ENCODE data around the gene TMED4.
"Not testable (repeated sequence)": the region's sequence is repeated elsewhere in the genome, so short reads cannot be mapped to it uniquely, and the experiment has no call there.

Gene TMED4

DNA sequence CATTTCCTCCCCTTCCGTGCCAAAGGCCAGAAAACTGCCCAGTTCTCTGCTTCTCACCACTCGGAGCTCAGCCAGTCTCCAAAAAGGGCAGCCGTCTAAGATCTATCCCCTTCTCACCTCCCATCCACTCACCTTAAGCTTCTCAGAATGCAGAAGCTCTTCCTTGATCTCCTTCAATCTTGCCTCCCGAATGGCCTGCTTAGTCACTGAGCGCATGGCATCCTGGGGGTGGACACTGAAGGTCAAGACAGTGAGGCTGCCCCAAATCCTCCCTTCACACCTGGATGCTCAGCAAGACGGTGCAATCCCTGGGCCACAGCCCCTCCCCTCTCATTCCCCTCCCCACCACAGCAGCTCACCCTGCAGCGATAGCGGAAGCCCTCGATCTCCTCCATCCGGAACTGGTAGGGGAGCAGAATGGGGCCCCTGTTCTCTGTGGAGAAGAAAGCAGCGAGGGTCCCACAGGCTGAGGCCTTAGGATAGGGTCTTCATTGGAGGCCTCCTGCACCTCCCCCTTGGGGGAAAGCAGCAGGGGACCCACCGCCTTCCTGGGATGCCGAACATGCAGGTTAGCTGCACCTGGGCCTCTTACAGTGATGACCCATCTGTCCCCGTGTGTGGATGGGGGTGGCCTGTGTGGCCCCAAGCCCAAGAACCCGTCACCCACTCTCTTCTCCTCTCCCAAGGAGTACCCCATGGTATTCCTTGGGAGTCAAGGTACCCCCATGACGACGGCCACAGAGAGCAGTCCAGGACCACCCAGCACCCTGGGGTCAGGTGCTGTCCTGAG, 13.1 kb downstream of the TMED4 start:
- no peak for DNase-seq (ENCODE audit: low read depth)

GRCh38 chr7:44567884-44568283, 14.1 kb downstream of the TMED4 start:
- DNase-seq (ENCODE audit: low read depth) = no peak

DNA sequence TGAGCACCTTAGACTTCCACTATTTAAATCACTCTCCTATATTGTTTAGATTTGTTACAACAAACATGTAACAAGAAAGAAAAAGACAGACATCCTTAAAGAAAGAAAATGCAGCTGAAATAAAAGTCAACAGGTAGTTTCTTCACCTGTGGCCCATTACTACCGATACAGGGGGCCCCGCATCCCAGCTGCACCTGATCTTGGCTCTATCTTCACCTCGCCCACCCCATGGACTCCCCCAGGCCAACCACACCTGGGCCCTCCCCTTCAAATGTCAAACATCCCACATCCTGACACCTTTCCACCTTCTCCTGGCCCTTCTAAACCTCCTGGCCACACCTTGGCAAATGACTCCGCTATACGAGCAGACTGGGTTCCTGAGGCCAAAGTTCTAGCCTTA, 15.4 kb downstream of the TMED4 start:
- DNase-seq (ENCODE audit: low read depth) = no peak

DNA sequence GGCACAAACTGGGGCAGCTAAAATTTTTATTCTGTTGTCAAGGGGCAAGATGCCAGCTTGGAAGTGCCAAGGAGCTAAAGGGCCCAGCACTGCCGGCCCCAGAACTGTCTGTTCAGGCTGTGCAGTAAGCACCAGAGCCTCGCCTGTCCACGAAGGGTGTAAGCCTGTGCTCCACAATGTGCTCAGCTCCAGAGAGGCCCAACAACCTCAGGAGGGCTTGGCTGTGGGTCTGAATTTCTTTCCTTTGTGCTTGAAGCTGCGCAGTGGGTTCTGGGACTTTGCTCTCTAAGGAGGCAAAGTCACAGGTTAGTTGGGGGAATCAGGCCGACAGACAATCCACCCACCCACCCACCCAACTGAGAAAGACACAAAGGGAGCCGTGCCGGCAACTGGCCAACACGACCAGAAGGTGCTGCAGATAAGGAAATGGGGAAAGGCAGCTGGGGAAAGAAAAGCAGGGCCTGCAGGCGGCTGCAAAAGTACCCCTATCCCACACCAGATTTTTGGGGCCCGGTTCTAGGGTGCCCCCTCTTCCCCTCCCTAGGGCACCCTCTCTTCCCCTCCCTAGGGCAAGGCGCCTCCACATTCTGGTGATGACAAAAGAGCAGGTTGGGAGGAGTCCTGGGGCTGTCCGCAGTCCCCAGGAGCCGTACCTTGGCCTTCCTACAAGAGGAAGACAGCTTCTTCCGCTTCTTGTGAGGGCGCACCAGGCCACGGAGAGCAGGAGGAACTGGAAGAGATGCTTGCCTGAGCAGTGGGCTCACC, 16.1 kb downstream of the TMED4 start:
- no peak for DNase-seq (ENCODE audit: low read depth)

DNA sequence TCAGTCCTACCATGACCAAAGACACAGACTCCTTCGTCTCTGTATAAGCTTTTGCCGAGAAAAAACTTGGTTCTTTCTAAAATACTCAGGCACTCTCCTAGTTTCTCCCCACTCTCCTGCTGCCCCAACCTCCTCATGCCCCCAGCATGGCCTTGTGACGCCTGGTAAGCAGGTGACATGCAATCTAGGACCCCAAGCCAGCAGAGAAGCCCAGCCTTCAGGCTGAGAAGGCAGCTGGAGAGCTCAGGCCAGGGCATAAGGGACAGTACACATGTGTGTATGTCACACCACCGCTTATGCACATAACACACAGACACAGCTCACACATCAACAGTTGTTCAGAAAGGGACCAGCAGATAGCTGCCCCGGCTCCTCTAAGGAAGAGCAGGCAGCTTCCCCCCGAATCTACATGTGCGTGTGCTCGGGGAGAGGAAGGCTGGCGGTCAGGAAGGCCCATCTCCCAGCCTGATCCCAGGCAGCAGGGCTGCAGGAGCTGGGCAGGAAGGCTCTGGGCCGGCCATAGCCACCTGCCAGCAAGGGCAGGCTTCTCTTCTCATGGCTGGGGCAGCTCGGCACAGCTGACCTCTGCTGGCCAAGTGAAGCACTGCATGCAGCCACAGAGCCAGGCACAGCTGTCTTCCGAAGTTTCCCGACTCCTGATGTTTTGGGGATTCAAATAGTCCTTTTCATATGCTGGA, 16.8 kb downstream of the TMED4 start:
- DNase-seq (ENCODE audit: low read depth) = no peak

- DNase-seq (ENCODE audit: low read depth) = no peak
These were observed 17.4 kb downstream of the TMED4 start for GRCh38 chr7:44564606-44565005.

DNA sequence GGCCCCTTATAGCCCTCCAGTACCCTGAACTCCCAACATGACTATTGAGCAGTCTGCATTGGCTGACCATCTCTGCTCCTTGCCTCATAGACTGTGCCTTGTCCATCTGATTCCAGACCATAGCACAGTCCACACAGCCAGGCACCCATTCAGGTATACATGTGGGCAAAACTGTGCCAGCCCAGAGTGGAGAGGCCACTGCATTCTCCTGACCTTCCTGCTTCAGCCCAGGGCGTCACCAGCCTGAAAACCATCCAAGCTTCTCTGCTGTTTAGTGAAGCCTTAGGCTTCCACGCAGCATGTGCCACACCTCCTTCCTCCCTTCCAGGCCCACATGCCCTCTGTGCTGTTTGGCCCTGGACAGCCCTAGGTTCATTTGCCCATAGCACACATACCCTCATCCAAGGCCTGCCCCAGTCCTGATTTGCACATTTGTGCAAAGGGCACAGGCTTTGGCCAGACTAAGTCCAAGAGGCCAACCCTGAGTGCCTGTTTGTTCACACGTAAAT, 18.8 kb downstream of the TMED4 start:
- DNase-seq (ENCODE audit: low read depth) = no peak

GRCh38 chr7:44562622-44562962, 19.4 kb downstream of the TMED4 start:
- not testable (repeated sequence) for DNase-seq (ENCODE audit: low read depth)

DNA sequence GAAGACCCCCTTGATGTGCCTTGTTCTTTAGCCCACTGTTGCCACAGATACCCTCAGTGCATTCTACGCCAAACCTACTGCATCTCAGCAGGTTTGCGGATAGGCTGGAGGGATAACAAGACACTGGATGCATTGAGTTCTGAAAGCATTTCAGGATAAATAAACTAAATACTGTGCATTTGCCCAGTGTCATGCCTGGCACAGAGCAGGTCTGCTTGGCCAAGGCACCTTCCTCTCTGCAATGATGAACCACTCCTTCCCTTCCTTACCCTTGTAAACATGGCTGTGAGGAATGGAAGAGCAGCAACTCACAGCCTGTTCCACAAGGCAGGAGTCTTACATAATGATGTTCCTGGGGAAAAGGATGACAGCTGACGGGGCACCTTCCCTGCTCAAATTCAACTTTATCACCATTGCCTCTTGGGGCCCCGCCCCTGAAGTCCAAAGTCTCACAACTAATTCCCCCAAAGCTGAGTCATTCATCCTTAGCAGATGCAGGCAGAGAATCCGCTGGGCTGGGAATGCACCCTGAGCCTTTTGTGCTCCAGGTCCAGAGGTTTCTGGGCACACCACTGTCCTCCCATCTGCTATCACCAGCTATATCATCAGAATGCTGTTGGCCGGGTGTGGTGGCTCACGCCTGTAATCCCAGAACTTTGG, 19.9 kb downstream of the TMED4 start:
- no peak for DNase-seq (ENCODE audit: low read depth)

DNA sequence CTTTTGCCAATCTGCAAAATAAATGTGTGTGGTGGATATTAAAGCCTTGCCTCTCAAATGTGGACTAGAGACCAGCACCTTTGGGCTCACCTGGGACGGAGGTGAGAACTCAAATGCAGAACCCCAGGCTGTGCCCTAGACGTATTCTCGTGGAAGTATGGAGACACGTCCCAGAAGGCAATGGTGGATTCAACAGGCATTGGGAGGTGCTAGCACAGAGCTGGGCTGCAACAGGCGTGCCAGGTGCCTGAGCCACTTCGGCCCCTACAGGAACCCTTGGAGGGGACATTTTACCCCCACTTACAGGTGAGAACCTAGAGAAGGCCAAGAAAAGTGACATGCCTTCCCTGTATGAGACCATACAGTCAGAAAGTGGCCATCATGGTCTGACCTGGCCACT, 20.6 kb downstream of the TMED4 start:
- DNase-seq (ENCODE audit: low read depth) = no peak

DNA sequence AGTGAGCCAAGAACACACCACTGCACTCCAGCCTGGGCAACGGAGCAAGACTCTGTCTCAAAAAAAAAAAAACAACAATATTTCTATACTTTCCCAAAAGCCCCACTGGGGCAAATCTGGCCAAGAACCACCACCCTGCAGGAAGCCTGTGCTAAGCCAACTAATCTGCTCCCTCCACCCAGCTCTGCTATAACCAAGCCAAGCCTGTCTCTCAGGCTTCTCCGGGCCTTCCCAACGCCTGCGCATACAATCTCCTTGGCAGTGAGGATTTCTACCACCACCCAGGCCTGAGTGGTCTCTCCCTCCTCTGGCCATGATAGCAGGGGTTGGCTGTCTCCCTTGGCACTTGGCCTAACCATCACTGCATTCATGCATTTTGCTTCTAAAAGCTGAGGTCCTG, 22.5 kb downstream of the TMED4 start:
- no peak for DNase-seq (ENCODE audit: low read depth)

DNA sequence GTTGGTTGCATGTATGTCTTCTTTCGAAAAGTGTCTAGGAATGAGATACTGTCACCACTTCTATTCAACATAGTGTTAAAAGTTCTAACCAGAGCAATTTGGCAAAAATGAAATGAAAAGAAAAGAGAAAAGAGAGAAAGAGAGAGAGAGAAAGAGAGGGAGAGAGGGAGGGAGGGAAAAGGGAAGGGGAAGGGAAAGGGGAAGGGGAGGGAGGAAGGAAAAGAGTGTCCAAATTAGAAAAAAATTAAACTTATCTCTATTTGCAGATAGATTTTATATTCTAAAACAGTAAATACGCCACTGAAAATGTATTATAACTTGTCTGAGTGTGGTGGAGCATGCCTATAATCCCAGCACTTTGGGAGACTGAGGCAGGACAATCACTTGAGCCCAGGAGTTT, 24.5 kb downstream of the TMED4 start:
- no peak for DNase-seq (ENCODE audit: low read depth)

DNA sequence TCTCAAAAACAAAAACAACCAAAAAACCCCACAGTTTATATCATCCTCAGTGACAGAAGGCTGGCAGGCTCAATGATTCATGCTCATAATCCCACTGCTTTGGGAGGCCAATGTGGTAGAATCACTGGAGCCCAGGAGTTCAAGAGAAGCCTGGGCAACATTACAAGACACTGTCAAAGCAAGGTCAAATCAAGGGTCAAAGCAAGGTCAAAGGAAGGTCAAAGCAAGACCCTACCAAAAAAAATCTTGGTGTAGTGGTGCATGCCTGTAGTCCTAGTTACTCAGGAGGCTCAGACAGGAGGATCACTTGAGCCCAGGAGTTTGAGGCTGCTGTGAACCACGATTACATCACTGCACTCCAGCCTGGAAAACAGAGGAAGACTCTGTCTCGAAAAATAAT, 26.7 kb downstream of the TMED4 start:
- DNase-seq (ENCODE audit: low read depth) = no peak

- DNase-seq (ENCODE audit: low read depth) = not testable (repeated sequence)
These were observed 29.5 kb downstream of the TMED4 start for GRCh38 chr7:44552473-44553005.

GRCh38 chr7:44549457-44549856, 32.6 kb downstream of the TMED4 start:
- no peak for DNase-seq (ENCODE audit: low read depth)

DNA sequence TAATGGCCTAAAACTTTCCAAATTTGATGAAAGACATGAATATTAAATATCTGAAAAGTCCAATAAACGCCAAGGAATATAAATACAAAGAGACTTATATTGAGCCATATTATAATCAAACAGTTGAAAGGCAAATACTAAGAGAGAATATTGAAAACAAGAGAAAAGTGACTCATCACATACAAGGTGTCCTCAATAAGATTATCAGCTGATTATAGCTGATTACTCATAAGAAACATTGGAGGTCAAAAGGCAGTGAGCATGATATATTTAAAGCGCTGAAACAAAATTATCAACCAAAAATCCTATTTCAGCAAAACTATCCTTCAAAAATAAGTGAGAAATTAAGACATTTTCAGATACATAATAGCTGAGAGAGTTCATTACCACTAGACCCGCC, 33.1 kb downstream of the TMED4 start:
- no peak for DNase-seq (ENCODE audit: low read depth)

GRCh38 chr7:44547536-44548231, 34.3 kb downstream of the TMED4 start:
- DNase-seq (ENCODE audit: low read depth) = no peak

DNA sequence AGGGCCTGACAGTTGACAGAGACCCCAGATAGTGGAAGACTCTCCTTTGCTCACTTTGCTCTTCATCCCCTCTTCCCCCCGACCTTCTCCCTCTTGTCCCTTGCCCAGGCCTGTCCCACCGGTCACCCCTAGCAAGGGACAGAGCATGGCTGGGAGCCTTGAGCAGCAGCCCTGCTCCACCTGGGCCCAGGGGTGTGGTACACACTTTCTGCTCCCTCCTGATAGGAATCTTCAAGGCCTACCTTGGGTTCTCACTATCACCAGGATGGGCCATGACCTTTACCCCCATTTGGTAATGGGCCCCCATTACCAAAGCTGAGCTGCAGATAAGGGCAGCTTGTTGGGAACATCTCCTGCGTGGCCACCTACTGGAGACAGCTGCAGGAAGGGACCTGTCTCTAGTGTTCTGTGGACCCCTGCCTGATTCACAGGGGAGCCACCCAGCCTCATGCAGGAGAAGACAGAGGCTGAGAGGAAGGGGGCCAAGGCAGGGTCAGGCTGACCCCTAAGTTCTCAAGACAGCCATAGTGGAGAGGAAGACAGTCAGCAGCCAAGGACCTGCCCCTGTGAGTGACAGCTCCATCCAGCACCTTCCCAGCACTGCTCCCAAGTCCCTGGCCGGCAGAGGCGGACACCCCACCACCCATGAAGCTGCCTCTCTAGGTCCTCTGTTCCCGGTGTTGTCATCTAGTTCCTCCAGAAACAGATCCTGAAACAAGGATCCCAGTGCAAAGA, 40.0 kb downstream of the TMED4 start:
- DNase-seq (ENCODE audit: low read depth) = no peak

GRCh38 chr7:44541028-44541869, 40.8 kb downstream of the TMED4 start, which contains the start of gene NPC1L1:
NPC1L1 (minus strand) TSS chr7:44541330; CDS start chr7:44541259, 71 bp downstream.
- no peak for DNase-seq (ENCODE audit: low read depth)

DNA sequence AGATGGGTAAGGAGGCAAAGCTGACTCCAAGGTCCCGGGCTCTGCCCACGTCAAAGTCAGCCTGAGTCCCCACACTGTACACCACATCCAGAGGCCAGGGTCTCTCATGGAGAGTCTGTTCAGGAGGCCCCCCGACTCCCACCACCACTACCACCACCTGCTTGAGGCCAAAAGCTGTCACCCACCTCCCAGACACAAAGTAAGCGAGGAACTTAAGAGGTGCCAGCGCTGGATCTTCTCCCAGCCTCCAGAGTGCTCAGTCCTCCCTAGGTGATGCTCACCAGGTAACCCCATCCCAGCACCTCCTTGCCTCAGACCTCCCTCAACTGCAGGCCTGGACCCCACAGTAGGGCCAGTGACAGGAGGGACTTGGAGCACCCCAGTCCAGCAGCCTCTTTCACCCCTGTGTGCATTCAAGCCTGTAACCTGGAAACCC, 41.4 kb downstream of the TMED4 start:
- no peak for DNase-seq (ENCODE audit: low read depth)

Measured in stimulated activated CD8-positive, alpha-beta memory T cell treated with anti-CD3 and anti-CD28 coated beads, Interleukin-15, amount 100 ng/mL, for 24 hours (primary cell).